Upper lobe of right lung (tissue), 1 donor: ENCODE results near the gene GNB5. TPM values are rescaled to one million over a fixed set of nuclear protein-coding genes. Genes with fewer than 3 reads are reported as not detected.
"Not testable (repeated sequence)": the region's sequence is repeated elsewhere in the genome, so short reads cannot be mapped to it uniquely, and the experiment has no call there.

Source experiments
- ATAC-seq: fragments of 200-7000 bp; cut with Tn5 transposase; one replicate; pipeline ENCODE4 v1.9.1; 2020; ENCODE audit warnings: mild to moderate bottlenecking, moderate library complexity
- DNase-seq: peaks from one replicate; pipeline ENCODE4 v3.0.0-alpha.2; 2020
- H3K27ac ChIP-seq: fragments of 200-600 bp; one replicate; pipeline ENCODE4 v1.8.0; 2022
- H3K27me3 ChIP-seq: fragments of 200-600 bp; one replicate; pipeline ENCODE4 v1.8.0; 2022; ENCODE audit warnings: mild to moderate bottlenecking
- H3K36me3 ChIP-seq: fragments of 200-600 bp; one replicate; pipeline ENCODE4 v1.8.0; 2022
- H3K4me1 ChIP-seq: fragments of 200-600 bp; one replicate; pipeline ENCODE4 v1.8.0; 2022
- H3K4me3 ChIP-seq: fragments of 200-600 bp; one replicate; pipeline ENCODE4 v1.8.0; 2022; ENCODE audit warnings: mild to moderate bottlenecking
- H3K9me3 ChIP-seq: fragments of 200-600 bp; one replicate; pipeline ENCODE4 v1.8.0; 2022
- intact Hi-C: fragments of 100-400 bp; cut with DNase I; formaldehyde crosslinking; loops from one replicate; pipeline ENCODE4 v1.11.0; 2022
- total RNA-seq: library from RNA; stranded (reverse); fragmentation: NEBNext Ultra II Directional; extraction: Animal tissue kit (Norgen Biotek cat#: 25700); gene quantifications from one replicate; pipeline ENCODE4 v1.2.1, GENCODE V29; 2021
- TF ChIP-seq, protein P1 (sequence below): fragments of 200-600 bp; IDR thresholded peaks from one replicate; pipeline ENCODE4 v1.8.0; 2022; ENCODE audit warnings: antibody characterized with exemption
- donor health status: DM: no; HTN: yes; CAD: no; lungs with severe emphysema.

The GNB5 gene
- total RNA-seq, 1 donor from 2014 or later, result 16.7 TPM

DNA sequence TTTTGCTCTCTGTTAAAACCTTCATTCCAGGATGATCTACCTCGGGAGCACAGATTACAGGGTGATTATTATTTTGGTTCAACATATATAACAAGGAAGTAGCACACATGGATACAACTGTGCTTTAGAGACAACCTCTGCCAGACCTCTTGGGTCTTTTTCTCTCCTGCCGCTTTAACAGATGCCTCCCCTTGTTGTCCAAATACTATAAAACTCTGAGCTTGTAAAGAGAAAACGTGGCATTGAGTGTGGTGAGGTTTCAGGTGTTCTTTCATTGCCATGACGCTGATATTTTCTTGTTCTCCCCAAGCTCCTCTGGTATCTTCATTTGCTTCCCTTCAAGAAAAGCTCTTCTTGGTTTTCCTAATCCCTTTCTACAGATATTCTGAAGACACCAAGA lies 107.6 kb downstream of the GNB5 start:
- H3K27me3 ChIP-seq, result no peaks in the 10 kb centered on the region
- no peaks in the 10 kb centered on the region for H3K9me3 ChIP-seq
- H3K27ac ChIP-seq, result no peak overlapping the region
- intact Hi-C loops, result no loop called here
- no peak overlapping the region for H3K4me3 ChIP-seq
- DNase-seq (no peak), ATAC-seq (no peak)
- TF ChIP-seq, protein P1, sequence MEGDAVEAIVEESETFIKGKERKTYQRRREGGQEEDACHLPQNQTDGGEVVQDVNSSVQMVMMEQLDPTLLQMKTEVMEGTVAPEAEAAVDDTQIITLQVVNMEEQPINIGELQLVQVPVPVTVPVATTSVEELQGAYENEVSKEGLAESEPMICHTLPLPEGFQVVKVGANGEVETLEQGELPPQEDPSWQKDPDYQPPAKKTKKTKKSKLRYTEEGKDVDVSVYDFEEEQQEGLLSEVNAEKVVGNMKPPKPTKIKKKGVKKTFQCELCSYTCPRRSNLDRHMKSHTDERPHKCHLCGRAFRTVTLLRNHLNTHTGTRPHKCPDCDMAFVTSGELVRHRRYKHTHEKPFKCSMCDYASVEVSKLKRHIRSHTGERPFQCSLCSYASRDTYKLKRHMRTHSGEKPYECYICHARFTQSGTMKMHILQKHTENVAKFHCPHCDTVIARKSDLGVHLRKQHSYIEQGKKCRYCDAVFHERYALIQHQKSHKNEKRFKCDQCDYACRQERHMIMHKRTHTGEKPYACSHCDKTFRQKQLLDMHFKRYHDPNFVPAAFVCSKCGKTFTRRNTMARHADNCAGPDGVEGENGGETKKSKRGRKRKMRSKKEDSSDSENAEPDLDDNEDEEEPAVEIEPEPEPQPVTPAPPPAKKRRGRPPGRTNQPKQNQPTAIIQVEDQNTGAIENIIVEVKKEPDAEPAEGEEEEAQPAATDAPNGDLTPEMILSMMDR, result no peak
- H3K36me3 ChIP-seq, result no peaks in the 10 kb centered on the region
- peaks cover 3% of the 10 kb centered on the region for H3K4me1 ChIP-seq

DNA sequence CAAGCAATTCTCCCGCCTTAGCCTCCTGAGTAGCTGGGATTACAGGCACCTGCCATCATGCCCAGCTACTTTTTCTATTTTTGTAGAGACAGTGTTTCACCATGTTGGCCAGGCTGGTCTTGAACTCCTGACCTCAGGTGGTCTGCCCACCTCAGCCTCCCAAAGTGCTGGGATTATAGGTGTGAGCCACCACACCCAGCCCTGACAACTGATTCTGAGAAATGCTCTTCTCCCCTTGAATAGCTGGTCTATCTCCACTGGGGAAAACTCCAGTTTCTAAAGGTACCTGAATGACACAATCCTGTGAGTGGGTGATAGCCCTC lies 108.2 kb downstream of the GNB5 start:
- ATAC-seq, H3K27ac ChIP-seq, DNase-seq, H3K4me1 ChIP-seq, H3K36me3 ChIP-seq, H3K9me3 ChIP-seq, H3K4me3 ChIP-seq, intact Hi-C loops, H3K27me3 ChIP-seq: not testable (repeated sequence)

DNA sequence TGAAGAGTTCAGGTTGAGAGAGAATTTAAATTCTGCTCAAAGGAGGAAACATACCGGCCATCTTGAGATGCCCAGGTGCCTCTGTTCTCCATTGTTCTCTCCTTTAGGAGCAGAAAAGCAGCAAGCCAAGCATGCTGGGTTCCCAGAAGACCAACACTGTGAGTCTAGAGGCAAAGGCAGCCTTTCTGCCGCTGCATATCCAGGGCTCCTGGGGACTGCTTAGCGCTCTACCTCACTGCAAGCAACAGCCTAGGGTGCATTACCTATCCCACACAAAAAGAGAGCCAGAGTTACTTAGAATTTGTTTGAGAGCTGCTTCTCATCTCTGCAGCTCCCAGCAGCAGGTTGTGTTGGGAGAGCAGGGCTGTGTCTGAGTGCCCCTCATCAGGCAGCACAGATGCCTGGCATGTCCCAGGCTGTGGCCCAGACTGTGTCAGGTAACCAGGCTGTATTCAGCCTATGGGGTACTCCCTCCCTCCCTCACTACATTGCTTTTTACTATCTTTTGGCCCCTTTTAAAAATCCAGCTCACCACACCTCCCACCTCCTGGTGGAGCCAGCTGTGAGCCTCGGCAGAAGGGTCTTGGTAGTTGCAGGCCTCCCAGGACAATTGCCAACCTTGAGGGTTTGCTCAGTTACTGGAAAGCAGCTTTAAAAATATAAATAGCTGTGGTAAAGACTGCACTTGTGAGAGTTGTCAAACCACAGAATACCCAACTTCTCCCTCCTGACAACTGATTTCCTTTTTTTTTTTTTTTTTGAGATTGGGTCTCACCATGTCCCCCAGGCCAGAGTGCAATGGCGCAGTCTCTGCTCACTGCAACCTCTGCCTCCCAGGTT lies 108.8 kb downstream of the GNB5 start:
- Histone ChIP-seq H3K4me3 (no peak overlapping the region), H3K4me1 (peaks cover 3% of the 10 kb centered on the region), H3K36me3 (no peaks in the 10 kb centered on the region), H3K27ac (no peak overlapping the region), H3K27me3 (no peaks in the 10 kb centered on the region), H3K9me3 (no peaks in the 10 kb centered on the region)
- intact Hi-C loops, result no loop called here
- TF ChIP-seq, protein P1, result no peak
- DNase-seq, result no peak
- no peak for ATAC-seq

DNA sequence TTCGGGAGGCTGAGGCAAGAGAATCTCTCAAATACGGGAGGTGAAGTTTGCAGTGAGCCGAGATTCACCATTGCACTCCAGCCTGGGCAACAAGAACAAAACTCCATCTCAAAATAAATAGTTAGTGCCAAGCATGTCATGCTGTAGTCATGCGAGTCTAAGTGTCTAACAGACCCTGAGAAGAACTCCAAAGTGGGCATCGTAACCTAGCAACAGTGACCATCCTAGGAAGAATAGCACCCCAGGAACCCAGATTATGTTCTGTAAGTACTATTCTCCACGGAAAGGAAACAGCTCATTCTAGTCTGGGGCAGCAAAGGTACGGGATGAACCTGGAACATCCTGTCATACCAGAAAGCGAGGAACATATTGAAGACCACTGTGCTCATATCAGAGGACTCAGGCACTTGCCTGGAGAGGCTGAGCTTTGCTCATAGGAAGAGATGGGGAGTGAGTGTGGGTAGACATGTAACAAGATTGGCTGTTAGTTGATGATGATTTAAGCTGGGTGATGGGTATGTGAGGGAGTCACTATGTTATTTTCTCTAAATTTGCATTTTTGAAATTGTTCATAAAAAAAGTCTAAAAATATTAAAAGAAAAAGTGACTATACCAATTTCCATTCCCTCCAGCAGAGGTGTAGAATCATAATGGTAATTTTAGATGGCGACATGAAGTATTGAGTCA lies 110.3 kb downstream of the GNB5 start:
- no peak overlapping the region for H3K27ac ChIP-seq
- H3K9me3 ChIP-seq, result no peaks in the 10 kb centered on the region
- DNase-seq (no peak), ATAC-seq (no peak)
- H3K27me3 ChIP-seq, result no peaks in the 10 kb centered on the region
- TF ChIP-seq, protein P1, result no peak
- no peaks in the 10 kb centered on the region for H3K36me3 ChIP-seq
- H3K4me3 ChIP-seq, result no peak overlapping the region
- intact Hi-C loops, result no loop called here
- peaks cover 3% of the 10 kb centered on the region for H3K4me1 ChIP-seq

DNA sequence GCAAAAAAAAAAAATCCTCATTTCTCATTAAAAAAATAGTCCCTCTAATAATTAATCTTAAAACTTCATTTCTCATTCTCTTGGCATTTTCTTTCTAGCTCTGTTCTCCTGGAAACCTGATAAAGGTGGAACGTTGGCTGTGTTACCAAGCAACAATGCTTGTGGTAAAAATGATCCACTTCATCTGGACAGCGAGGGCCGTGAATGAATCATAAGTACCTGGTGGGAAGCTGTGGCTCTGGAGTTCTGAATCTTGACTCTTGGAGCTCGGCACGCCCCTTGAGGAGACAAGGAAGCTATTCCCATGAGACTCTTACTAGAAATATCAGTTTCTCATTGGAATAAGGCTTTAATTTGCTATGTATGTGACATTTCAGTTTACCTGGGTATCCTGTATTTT lies 111.2 kb downstream of the GNB5 start:
- DNase-seq (no peak), ATAC-seq (no peak)
- Histone ChIP-seq H3K9me3 (no peaks in the 10 kb centered on the region), H3K4me3 (no peak overlapping the region), H3K4me1 (peaks cover 3% of the 10 kb centered on the region), H3K27ac (no peak overlapping the region), H3K27me3 (no peaks in the 10 kb centered on the region), H3K36me3 (no peaks in the 10 kb centered on the region)
- intact Hi-C loops, result no loop called here
- TF ChIP-seq, protein P1, result no peak
